GM06990 (cell line): ENCODE measurements around the gene SMG1.

Experiments
- DNase-seq: peaks from one replicate; pipeline ENCODE4 v3.0.0-alpha.2; 2011; ENCODE audit not compliant: insufficient read length; ENCODE audit errors: extremely low read depth
- H3K27me3 ChIP-seq: replicated peaks from 2 replicates; pipeline ENCODE4 v1.6.0; 2011; ENCODE audit warnings: low read length; ENCODE audit not compliant: control insufficient read depth, insufficient read depth
- H3K36me3 ChIP-seq: 2 replicates; pipeline ENCODE4 v1.5.1; 2011; ENCODE audit warnings: low read length; ENCODE audit not compliant: control insufficient read depth, insufficient read depth
- H3K4me3 ChIP-seq: replicated peaks from 2 replicates; pipeline ENCODE4 v1.5.1; 2011; ENCODE audit warnings: low read depth, mild to moderate bottlenecking, control low read depth, low read length
- TF ChIP-seq, protein P1 (sequence below): IDR thresholded peaks from 2 replicates; pipeline ENCODE4 v1.5.1; 2011; ENCODE audit warnings: low read length, control low read depth, mild to moderate bottlenecking, inconsistent platforms; ENCODE audit not compliant: insufficient read depth, poor library complexity, severe bottlenecking

Gene SMG1

DNA sequence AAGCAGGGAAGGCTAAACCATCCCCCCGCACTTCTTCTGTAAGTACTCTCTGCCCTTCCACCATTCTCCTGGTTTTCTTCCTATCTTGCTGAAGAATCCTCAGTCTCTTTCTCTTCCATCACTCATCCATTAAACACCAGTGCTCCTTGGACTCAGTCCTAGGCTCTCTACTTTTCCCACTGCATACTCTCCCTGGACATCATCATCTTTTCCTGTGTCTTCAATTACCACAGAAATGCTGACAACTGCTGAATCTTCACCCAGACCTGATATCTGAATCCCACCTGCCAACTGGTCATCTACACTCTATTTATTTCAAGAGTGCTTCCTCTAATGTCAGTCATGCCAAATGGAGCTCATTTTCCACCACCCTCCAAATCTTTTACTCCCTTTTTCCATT lies 71.0 kb downstream of the SMG1 start:
- TF ChIP-seq, protein P1, sequence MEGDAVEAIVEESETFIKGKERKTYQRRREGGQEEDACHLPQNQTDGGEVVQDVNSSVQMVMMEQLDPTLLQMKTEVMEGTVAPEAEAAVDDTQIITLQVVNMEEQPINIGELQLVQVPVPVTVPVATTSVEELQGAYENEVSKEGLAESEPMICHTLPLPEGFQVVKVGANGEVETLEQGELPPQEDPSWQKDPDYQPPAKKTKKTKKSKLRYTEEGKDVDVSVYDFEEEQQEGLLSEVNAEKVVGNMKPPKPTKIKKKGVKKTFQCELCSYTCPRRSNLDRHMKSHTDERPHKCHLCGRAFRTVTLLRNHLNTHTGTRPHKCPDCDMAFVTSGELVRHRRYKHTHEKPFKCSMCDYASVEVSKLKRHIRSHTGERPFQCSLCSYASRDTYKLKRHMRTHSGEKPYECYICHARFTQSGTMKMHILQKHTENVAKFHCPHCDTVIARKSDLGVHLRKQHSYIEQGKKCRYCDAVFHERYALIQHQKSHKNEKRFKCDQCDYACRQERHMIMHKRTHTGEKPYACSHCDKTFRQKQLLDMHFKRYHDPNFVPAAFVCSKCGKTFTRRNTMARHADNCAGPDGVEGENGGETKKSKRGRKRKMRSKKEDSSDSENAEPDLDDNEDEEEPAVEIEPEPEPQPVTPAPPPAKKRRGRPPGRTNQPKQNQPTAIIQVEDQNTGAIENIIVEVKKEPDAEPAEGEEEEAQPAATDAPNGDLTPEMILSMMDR, result no peak
- no peaks in the 10 kb centered on the region for H3K27me3 ChIP-seq
- H3K4me3 ChIP-seq, result no peak overlapping the region
- H3K36me3 ChIP-seq, result peaks cover 6% of the 10 kb centered on the region
- no peak for DNase-seq

DNA sequence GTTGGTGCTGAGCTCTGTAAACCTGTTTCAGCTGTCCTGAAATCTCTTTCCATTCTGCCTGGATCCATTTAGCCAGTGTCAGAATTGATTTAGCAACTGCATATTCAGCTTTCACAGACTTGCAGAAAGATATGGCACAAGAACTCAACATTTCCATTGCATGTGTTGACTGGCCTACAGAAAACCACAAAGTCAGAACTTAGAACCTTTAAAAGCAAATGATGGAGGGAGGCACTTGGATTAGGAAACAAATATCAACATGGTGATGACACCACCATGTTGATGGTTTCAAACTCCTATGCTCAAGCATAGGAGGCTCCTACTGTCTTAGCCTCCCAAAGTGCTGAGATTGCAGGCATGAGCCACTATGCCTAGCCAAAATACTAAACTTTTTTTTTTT lies 72.5 kb downstream of the SMG1 start:
- Histone ChIP-seq H3K27me3 (no peaks in the 10 kb centered on the region), H3K4me3 (no peak overlapping the region), H3K36me3 (peaks cover 8% of the 10 kb centered on the region)
- no peak for DNase-seq
- TF ChIP-seq, protein P1, result no peak

DNA sequence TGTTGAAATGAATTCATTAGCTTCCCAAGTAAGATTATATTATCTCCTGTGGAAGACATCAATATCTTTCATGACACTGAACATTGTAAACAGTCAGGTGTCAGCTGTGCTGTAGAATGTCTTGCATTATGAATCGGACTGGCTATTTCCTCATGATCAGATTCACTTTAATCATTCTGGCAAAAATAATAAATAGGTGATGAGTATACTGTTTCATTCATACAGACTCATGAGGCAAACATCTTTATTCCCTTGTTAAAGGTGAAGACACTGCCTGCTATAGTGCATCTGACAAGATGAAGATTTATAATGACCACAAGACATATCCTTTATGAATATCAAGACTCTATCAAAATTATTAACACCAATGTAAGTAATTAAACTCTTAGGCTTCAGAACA lies 73.6 kb downstream of the SMG1 start:
- DNase-seq, result no peak
- TF ChIP-seq, protein P1, result no peak
- Histone ChIP-seq H3K36me3 (peaks cover 9% of the 10 kb centered on the region), H3K4me3 (no peak overlapping the region), H3K27me3 (no peaks in the 10 kb centered on the region)

DNA sequence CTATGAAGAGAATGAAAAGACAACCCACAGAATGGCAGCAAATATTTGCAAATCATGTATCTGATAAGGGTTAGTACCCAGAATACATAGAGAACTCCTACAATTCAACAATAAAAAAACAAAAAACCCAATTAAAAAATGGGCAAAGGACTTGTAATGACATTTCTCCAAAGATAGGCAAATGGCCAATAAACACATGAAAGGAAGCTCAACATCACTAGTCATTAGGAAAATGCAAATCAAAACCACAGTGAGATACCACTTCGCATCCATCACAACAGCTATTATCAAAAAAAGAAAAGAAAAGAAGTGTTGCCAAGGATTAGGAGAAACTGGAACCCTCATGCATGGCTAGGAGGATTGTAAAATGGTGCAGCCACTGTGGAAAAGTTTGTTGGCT lies 79.8 kb downstream of the SMG1 start:
- Histone ChIP-seq H3K36me3 (peaks cover 11% of the 10 kb centered on the region), H3K27me3 (no peaks in the 10 kb centered on the region)
- TF ChIP-seq, protein P1, result no peak

DNA sequence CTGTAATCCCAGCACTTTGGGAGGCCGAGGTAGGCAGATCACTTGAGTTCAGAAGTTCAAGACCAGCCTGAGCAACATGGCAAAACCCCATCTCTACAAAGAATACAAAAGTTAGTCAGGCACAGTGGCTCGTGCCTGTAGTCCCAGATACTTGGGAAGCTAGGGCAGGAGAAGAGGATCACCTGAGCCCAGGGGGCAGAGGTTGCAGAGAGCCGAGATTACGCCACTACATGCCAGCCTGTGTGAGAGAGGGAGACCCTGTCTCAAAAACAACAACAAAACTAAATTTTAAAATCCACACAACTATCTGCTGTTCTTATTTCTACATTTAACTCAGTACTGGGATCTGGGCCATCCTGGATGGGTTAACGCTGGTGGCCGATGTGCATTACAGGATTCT lies 83.6 kb downstream of the SMG1 start:
- no peak for DNase-seq
- TF ChIP-seq, protein P1, result no peak
- H3K4me3 ChIP-seq, result no peak overlapping the region
- peaks cover 11% of the 10 kb centered on the region for H3K36me3 ChIP-seq
- no peaks in the 10 kb centered on the region for H3K27me3 ChIP-seq

More for the DNA sequence above, 79.8 kb downstream of the SMG1 start:
- no peak overlapping the region for H3K4me3 ChIP-seq
- DNase-seq, result no peak

DNA sequence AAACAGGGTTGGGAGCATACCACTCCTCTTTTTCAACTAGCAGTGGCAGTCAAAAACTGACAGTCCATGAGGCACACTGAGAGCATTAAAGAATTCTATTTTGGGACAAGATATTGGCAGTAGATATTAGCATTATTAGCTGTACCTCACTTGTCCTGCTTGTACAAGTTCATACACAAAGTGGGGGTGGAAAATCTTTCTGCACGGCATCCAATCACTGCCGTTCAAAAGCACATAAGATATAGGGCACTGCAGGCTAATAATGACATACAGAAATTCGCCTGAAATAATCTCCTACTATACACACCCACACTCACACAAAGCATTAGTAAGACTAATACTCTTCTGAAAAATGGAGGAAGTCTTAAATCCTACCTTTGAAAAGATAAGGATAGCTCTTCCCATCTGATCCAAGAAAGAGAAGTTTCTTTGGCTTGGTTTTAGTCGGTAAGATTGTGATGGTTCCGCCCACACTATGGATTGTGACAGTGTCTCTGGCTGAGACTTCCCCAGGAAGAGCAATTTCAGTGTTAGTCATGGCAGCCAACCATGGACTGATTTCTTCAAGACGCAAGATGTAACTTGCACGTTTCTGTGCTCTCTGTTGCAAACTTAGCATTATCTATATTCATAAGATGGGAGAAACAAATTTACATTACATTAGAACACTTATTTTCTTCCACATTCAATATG lies 84.2 kb downstream of the SMG1 start:
- DNase-seq, result no peak
- TF ChIP-seq, protein P1, result no peak
- H3K27me3 ChIP-seq, result no peaks in the 10 kb centered on the region
- H3K4me3 ChIP-seq, result no peak overlapping the region
- peaks cover 14% of the 10 kb centered on the region for H3K36me3 ChIP-seq
